Midbrain (tissue), 1 donor: ENCODE measurements around the gene TMEM164.
"Not testable (repeated sequence)": the region's sequence is repeated elsewhere in the genome, so short reads cannot be mapped to it uniquely, and the experiment has no call there.

Experiments
- DNase-seq: peaks from one replicate; lab custom pipeline; 2025; lab: John Stamatoyannopoulos, UW

The TMEM164 gene

GRCh38 chrX:110002300-110003166, at the start of gene TMEM164:
Gene TMEM164 (plus strand): TSS chrX:110003114. CDS start chrX:110003775, 661 bp downstream.
- DNase-seq, result peak; percentile 76

DNA sequence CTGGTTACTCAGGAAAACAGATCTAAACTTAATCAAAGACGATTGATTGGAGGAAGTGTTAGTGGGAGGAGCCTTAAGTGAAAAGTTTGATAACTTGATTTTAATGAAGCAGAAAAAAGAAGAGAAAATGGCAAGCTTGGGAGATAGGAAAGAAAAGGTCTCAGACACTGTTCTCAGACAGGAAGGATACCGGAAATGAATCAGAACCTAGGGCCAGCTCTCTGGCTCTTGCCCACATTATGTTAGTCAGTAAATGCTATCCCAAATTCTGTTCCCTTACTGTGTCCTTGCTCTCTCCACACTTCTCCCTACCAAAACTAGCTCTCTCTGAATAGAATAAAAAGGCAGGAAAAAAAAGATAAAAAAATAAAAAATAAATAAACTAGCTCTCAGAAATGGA, 48.6 kb upstream of the TMEM164 start:
- no peak for DNase-seq

DNA sequence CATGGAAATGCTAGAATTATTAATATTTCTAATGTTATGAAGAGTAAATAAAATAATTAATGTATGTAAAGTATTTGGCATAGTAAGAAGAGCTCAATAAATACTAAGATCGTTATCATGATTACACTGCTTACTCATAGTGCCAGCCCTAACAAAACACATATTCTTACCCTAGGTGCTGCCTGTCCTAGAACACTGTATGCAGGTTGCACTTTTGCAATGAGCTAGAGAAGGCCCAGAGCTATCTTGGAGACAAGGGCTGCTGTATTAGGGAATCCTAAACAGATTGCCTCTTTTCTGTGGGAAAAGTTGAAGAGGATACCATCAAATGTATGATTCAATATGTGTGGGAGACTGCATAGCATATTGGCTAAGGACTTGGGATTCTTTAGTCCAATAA, 48.0 kb upstream of the TMEM164 start:
- no peak for DNase-seq

GRCh38 chrX:109958266-109958665, 44.6 kb upstream of the TMEM164 start:
- DNase-seq, result no peak

- no peak for DNase-seq
These were observed 43.5 kb upstream of the TMEM164 start for GRCh38 chrX:109959356-109959871.

DNA sequence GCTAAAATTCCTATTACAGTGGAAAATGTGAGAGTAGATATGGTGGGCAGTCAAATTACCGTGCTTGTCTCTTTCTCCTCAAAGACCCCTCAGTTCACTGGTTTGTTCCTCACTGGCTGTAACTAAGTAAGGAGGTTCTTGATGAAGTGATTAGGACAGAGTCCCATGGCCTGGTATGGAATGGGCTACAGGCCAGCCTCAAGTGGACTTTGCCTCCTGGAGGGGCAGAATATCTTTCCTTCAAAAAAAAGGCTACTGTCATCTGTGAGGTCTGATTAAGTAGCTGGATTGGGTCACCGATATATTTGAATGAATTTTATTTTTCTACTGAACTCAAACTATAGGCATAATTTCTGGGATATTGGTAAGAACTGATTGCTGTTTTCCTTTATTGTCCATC, 38.5 kb upstream of the TMEM164 start:
- DNase-seq, result no peak

DNA sequence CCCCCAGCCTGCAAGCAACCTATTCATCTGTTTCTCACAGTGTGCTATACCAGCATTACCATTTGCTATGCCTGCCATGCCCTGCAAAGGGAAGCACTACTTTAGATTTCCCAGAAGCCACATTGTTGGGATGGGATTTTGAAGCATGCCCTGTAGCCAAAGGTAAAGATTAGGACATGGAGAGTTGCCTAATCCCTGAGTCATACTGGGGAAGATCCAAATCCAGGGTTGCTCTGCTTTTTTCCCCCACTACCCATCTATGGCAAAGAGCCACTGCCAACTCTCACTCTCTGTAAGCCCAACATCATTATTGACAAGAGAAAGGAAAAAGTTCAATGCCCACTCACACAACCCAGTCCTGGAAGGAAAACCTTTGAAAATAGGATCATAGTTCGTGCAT, 36.7 kb upstream of the TMEM164 start:
- no peak for DNase-seq

DNA sequence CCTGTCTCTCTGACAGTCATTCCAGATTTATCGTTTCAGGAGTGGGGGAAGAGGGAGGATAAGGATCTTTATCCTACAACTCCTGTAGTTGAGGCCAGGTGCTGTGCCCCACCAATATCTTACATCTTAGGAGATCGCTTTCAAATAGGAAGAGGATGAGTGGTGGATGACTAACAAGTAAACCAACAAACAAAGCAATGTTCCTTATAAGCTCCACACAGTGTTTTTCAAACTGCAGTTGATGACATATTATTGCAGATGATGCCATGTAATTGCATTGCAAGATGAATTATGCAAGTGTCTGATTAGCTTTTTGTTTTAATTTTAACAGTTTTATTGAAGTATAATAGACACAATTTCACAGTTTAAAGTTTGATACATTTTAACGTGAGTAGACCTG, 35.8 kb upstream of the TMEM164 start:
- no peak for DNase-seq

GRCh38 chrX:109970841-109971240, 32.1 kb upstream of the TMEM164 start:
- DNase-seq, result not testable (repeated sequence)

DNA sequence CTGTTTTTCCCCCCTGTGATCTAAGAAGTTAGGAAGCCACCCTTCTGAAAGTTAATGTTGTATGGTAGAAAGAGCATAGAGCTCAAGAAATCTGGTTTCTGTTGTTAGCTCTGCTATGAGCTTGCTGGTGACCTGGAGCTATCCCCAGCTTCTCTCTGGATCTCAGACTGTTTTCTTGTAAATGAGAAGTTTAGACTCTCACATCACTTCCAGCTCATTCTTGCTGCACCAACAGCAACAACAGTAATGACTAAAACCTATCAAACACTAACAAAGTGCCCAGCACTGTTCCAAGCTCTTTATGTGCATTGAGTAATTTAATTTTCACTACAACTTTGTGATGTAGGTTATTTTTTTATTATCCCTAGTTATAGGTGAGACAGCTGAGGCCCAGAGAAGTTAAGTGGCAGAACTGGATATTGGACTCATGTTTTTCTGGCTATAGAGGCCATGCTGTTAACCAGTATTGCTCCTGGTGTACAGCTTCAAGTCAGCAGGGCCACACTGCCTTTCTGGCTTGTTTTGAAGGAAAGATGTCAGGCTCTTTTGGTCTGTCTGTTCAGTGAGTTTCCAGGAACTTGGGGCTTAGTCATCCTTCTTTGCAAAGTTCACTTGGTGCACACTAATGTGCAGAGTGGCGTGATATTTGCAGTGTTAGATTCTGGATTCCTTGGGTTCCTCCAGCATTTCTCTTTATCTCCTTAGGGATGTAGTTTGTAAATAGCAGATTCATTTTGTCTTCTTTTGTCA, 27.8 kb upstream of the TMEM164 start:
- no peak for DNase-seq

GRCh38 chrX:109985210-109985609, 17.7 kb upstream of the TMEM164 start:
- DNase-seq, result not testable (repeated sequence)

DNA sequence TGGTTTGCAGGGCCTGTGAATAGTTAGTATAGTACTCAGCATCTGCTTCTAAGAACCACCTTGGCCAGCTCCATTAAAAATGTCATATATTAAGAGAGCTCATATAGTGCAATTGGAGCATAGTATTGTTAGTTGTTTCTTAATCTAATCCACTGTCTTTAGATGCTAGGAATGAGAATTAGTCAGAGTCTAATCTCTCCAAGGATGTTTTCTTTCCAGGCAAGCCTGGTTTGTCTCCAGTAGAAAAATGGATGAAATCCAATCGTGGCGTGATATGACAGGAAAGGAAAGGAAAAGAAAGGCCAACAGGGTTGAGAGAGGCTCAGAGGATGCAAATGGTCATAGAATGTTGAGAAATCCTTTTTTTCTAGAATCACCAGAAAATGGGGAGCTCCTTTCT, 15.0 kb upstream of the TMEM164 start:
- DNase-seq, result no peak

GRCh38 chrX:109990582-109991276, 12.2 kb upstream of the TMEM164 start:
- no peak for DNase-seq

DNA sequence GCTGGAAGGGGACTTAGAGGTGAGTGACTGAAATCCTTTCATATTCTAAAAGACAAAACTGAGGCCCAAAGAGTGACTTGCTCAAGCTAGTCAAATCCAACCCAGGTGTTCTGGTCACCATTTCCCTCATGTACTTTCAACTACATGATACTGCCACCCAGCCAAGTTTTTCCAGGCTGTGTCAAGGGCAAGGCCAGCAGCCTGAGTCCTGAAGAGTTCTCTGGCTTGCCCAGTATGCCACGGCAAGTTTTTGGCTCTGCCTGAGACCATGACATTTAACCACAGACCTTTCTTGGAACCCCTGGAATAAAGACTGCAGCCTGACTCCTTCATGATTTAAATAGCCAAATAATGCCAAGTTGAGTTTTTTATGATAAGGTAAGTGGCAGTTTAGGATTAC, 10.7 kb upstream of the TMEM164 start:
- no peak for DNase-seq

GRCh38 chrX:109995155-109995554, 7.8 kb upstream of the TMEM164 start:
- no peak for DNase-seq

- DNase-seq, result no peak
These were observed 5.0 kb upstream of the TMEM164 start for GRCh38 chrX:109997786-109998452.

DNA sequence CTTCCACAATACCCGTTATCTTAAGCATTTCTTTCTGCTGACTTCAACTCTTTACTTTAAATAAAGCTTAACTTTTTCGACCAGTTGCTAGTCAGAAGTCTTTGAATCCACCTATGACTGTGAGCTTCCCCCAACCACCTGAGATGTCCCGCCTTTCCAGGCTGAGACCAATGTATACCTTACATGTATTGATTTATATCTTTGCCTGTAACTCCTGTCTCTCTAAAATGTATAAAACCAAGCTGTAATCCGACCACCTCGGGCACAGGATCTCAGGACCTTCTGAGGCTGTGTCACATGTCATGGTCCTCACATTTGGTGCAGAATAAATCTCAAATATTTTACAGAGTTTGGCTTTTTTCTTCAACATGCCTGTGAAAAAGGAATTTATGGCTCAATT, 2.9 kb upstream of the TMEM164 start:
- DNase-seq, result no peak

GRCh38 chrX:110000847-110001713, 1.8 kb upstream of the TMEM164 start:
- DNase-seq, result no peak

DNA sequence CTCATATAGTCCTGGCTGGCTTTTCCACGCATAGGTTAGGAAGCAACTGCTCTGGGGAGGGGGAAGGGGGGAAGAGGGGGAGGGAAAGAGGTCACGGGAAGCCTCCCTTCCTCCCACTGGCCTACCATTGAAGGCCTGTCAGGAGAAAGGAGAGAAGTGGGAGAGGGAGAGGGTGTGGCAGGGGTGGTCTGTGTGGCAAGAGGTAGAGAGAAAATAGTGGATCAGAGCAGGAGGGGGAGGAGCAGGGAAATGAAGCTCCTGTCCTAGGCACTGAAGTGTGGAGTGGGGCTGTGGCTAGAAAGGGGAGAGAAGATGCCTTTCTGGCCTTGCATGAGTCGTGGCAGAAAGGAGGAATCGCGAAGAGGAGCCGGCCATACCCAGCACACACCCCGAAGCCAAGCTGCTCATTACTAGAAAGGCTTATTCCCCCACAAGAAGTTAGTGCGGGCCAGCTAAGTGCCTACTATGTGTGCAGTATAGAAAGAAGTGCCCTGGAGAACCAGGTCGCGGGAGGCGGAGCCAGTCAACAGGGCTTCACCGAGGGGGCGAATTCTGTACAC, 1.1 kb upstream of the TMEM164 start:
- DNase-seq, result no peak
